ENCODE results near the gene KRT36. TPM values are rescaled to one million over a fixed set of nuclear protein-coding genes. Genes with fewer than 3 reads are reported as not detected.

The KRT36 gene
- polyA plus RNA-seq, 1 donor, result not detected

- no peak for DNase-seq
These were observed 32.0 kb upstream of the KRT36 start for GRCh38 chr17:41521574-41522261.

GRCh38 chr17:41520821-41521521 is 31.3 kb upstream of the KRT36 start:
- no peak for DNase-seq

- DNase-seq, result no peak
These were observed 30.0 kb upstream of the KRT36 start for GRCh38 chr17:41519501-41520224.

- no peak for DNase-seq
These were observed 29.2 kb upstream of the KRT36 start, which contains the start of gene KRT15 for GRCh38 chr17:41518789-41519449. Gene KRT15, minus strand, starts transcription at chr17:41518890. Its CDS starts 63 bp downstream, at chr17:41518827.

DNA sequence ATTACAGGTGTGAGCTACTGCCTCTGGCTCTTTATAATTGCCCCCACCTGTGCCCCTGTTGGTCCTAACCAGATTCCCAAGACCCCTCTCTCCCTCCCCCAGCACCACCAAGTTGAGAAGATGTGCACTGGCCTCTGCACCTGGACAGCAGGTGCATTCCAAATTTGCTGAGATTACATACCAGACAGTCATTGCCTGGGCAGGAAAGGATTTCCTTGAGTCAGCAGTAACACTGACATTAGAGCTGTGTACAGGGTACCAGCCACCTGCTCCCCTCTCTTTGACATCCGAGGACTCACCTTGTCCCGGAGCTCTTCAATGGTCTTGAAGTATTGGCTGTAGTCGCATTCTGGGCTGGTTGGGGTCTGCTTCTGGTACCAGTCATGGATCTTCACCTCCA is 28.3 kb upstream of the KRT36 start:
- DNase-seq, result no peak

DNA sequence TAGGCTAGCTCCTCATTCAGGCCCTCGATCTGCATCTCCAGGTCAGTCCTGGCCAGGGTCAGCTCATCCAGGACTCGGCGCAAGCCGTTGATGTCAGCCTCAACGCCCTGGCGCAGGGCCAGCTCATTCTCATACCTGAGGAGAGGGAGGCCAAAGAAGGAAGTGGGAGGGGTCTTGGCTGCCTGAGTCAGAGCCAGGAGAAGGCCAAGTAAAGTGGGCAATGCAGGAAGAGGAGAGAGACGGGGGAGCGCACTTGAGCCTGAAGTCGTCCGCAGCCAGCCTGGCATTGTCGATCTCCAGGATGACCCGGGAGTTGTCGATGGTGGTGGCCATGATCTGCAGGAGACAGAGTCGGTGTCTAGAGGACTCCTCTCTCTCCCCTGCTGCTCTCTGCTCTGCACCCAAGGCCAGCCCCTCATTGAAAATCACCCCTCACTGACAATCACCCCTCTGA is 27.1 kb upstream of the KRT36 start:
- DNase-seq, result no peak

- no peak for DNase-seq
These were observed 26.6 kb upstream of the KRT36 start for GRCh38 chr17:41516147-41516829.

- DNase-seq, result no peak
These were observed 23.4 kb upstream of the KRT36 start for GRCh38 chr17:41513168-41513547.

GRCh38 chr17:41512546-41513167 is 22.9 kb upstream of the KRT36 start:
- DNase-seq, result no peak

GRCh38 chr17:41511716-41512115 is 22.0 kb upstream of the KRT36 start:
- DNase-seq, result no peak

DNA sequence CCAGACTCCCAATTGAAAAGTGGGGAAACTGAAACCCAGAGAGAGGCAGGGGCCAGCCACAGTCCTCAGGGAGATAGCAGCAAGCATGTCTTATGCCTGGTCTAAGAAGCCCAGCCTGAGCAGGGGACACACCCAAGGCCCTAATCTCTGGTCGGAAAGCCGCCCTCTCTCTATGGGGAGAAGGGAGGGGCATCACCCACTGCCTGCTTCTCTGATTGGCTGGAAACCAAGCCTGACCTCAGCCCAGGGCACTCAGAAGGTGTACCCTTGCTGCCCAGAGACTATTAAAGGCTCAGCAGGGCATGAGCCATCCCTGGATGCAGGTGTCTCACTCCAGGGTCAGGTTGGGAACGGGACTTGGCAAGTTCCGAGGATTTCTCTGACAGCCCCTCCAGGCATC is 21.4 kb upstream of the KRT36 start:
- DNase-seq, result no peak

- DNase-seq, result no peak
These were observed 20.7 kb upstream of the KRT36 start for GRCh38 chr17:41510251-41511065.

DNA sequence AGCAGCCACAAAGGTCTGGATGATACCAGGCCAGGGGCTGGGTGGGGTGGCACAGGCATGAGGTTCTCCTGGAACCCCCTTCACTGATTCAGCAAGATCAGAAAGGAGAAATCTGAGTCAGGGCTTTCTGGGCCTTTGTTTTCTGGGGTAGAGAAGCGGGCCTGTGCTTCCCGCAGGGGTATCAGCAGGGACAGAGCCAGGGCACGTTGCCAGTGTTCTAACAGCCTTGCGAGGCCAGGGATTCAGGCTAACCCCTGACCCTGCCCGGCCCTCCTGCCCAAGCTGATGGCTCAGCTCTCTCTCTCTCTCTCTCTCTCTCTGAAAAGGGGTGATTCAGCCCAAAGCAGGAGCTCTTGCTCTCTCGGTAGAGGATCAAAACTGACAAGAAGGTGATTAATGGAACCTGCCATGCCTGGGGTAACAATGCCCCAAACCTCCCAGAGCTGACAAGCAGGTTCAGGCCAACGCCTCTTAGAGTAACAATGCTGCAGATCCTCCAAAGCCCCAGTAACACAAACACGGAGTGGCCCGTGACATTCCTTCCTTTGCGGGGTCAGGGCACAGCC is 17.7 kb upstream of the KRT36 start:
- DNase-seq, result no peak

DNA sequence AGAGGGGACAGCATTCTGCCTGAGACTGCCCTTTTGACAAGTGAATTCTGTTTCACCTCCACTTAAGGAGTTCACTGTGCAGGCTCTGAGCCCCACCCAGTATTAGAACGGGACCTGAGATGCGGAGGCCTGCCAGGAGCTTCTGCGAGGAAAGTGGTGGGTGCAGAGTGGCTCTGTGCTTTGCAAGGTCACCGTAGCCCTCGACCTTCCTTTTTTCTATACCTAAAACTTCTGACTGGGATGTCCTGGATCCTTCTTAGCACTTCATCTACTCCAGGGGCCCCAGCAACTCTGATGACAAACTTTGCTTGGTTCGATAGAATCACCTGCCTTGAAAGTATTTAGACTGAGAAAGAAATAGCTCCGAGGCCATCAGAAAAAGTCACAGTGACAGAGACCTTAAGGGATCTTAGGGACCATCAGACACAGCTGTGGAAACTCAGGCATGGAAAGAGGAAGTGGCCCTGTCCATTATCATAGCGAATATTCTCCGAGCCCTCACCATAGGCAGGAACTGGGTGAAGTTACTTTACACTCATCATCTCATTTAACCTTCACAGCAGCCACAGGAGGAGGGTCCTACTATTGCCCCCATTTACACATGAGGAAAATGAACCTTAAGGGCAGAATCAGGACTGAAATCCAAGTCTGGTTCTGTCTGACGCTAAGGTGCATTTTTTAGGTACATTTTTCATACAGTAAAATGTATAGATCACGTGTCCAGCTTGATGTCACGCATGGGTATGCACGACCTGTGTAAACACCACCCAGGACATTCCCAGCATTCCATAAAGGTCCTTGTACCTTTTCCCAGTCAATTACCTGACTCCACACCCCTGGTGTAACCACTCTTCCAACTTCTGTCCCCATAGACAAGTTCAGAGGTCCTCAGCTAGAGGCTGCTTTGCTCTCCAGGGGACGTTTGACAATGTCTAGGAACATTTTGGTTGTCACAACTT is 16.4 kb upstream of the KRT36 start:
- no peak for DNase-seq

DNA sequence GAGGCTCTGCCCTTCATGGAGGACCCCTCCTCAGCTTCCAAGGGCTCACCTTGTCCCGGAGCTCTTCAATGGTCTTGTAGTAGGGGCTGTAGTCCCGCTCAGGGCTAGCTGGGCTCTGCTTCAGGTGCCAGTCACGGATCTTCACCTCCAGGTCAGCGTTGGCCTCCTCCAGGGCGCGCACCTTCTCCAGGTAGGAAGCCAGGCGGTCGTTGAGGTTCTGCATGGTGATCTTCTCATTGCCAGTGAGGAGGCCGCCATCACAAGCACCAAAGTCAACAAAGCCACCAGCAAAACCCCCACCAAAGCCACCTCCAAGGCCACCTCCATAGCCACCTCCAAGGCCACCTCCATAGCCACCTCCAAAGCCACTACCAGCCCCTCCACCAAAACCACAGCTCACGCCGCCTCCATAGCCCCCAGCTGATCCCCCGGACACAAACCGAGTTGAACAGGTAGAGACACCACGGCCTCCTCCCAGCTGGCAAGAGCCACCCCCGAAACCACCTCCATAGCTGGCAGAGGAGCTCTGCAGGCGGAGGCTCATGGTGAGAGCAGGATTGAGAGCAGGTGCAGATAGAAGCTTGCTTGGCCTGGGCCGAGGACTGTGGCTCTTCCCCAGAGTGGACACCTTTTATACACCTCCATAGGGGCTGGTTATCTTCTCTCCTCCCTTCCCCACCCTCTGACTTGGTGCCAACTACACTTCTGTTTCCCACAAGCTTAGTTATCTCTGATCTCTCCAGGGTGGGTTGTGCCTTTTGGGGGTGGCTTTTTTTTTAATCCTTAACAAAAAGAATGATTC is 15.5 kb upstream of the KRT36 start, which contains the start of gene KRT13:
Gene KRT13 (minus strand): TSS at position 606 of the 802 bp plus-strand sequence. CDS start 62 bp downstream, at position 544.
- no peak for DNase-seq

DNA sequence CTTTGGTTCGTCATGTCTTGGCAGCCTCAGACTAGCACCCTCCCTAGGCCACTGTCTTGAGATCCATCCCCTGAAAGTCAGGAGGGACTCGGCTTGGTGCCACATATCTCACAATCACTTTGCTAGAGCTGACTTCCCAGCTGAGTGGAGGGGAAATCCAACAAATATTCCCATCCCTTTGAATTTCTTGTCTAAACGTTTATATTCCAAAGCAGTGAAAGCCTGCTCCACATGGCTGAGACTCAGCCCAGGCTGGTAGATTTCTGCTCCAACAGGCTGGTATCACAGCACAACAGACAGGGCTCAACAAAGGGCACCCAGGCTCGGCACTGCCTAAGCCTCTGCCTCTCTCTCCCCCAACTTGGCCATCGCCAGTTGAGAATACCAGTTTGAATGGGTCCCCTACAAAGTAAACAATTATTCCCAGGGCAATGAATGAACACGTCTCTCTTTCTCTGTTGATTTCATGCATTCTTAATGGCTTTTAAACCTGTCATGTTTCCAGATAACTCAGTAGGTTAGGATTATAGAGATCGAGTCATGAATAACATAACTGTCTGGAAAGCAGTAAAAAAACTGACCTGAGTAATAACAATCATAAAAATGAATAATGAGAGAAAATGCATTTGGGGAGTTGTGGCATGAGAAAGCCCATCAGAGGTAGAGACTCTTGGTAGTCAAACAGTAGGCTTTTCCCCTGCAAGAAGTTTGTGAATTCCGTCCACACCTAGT is 14.7 kb upstream of the KRT36 start:
- no peak for DNase-seq

- DNase-seq, result no peak
These were observed 13.5 kb upstream of the KRT36 start for GRCh38 chr17:41503202-41503601.

All from hindlimb muscle (tissue), 1 donor.